Type B pancreatic cell (in vitro differentiated cells): Measurements from ENCODE around the gene RANBP2. TPM values are rescaled to one million over a fixed set of nuclear protein-coding genes. Genes with fewer than 3 reads are reported as not detected.
"Not testable (repeated sequence)": the region's sequence is repeated elsewhere in the genome, so short reads cannot be mapped to it uniquely, and the experiment has no call there.

ENCODE experiments used
- DNase-seq: peaks from one replicate; pipeline ENCODE4 v3.0.0; 2021; ENCODE audit warnings: mixed read lengths; ENCODE audit not compliant: unreplicated experiment; ENCODE audit errors: extremely low spot score
- H3K27ac Mint-ChIP-seq: 2 replicates; pipeline ENCODE4 v1.8.0; 2021; ENCODE audit warnings: mild to moderate bottlenecking, mixed read lengths
- H3K27me3 Mint-ChIP-seq: 2 replicates; pipeline ENCODE4 v1.8.0; 2021; ENCODE audit warnings: mixed read lengths
- H3K36me3 Mint-ChIP-seq: 2 replicates; pipeline ENCODE4 v1.8.0; 2021; ENCODE audit warnings: mixed read lengths
- H3K4me1 Mint-ChIP-seq: one replicate; pipeline ENCODE4 v1.8.0; 2021; ENCODE audit warnings: mixed read lengths; ENCODE audit not compliant: unreplicated experiment
- H3K4me3 Mint-ChIP-seq: 2 replicates; pipeline ENCODE4 v1.8.0; 2021; ENCODE audit warnings: mild to moderate bottlenecking, mixed read lengths
- H3K9me3 Mint-ChIP-seq: 2 replicates; pipeline ENCODE4 v1.8.0; 2021; ENCODE audit warnings: mixed read lengths
- total RNA-seq: library from RNA; stranded (reverse); gene quantifications from 2 replicates; pipeline ENCODE4 v1.2.1, GENCODE V29; 2021; ENCODE audit warnings: low replicate concordance
- TF ChIP-seq, protein P1 (sequence below): fragments of 200-600 bp; sonication (generic); conservative IDR thresholded peaks from 2 replicates; pipeline ENCODE4 v1.5.0; 2021; ENCODE audit warnings: antibody characterized with exemption, mild to moderate bottlenecking

RANBP2 gene
- total RNA-seq, 1 donor from 2014 or later: 80.3 TPM

DNA sequence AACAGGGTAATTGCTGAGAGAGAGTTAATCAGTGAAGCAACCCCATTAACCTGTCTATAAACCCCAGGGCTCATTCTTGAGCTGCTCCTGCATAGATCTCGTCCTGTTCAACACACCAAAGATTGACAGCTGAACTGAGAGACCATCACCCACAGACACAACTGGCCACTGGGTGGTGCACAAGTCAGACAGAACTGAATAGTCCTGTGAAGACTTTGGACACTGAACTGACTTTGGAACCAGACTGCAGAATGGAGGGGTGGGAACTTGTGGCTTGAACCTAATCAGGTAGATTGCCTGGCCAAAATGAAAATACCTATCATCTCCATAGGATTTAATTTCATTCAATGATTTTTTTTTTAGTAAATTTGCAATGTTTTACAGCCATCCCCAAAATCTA is 29.3 kb upstream of the RANBP2 start:
- H3K36me3 Mint-ChIP-seq, H3K9me3 Mint-ChIP-seq, H3K27me3 Mint-ChIP-seq, H3K4me1 Mint-ChIP-seq, H3K4me3 Mint-ChIP-seq, DNase-seq, H3K27ac Mint-ChIP-seq: not testable (repeated sequence)
- TF ChIP-seq, protein P1, sequence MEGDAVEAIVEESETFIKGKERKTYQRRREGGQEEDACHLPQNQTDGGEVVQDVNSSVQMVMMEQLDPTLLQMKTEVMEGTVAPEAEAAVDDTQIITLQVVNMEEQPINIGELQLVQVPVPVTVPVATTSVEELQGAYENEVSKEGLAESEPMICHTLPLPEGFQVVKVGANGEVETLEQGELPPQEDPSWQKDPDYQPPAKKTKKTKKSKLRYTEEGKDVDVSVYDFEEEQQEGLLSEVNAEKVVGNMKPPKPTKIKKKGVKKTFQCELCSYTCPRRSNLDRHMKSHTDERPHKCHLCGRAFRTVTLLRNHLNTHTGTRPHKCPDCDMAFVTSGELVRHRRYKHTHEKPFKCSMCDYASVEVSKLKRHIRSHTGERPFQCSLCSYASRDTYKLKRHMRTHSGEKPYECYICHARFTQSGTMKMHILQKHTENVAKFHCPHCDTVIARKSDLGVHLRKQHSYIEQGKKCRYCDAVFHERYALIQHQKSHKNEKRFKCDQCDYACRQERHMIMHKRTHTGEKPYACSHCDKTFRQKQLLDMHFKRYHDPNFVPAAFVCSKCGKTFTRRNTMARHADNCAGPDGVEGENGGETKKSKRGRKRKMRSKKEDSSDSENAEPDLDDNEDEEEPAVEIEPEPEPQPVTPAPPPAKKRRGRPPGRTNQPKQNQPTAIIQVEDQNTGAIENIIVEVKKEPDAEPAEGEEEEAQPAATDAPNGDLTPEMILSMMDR: peak; percentile 28

DNA sequence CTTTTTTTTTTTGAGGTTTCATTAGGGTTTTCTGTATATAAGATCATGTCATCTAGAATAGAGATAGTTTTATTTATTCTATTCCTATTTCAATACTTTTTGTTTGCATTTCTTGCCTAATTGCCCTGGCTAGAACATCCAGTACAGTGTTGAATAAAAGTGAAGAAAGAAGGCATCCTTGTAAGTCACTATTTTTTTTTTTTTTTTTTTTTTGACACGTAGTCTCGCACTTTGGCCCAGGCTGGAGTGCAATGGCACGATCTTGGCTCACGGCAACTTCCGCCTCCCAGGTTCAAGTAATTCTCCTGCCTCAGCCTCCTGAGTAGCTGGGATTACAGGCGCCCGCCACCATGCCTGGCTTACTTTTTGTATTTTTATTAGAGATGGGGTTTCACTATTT is 27.8 kb upstream of the RANBP2 start:
- Mint-ChIP-seq H3K4me3 (no peak overlapping the region), H3K27ac (no peak overlapping the region), H3K27me3 (no peaks in the 10 kb centered on the region), H3K9me3 (no peaks in the 10 kb centered on the region), H3K36me3 (no peaks in the 10 kb centered on the region), H3K4me1 (no peaks in the 10 kb centered on the region)
- DNase-seq: no peak
- TF ChIP-seq, protein P1: no peak

DNA sequence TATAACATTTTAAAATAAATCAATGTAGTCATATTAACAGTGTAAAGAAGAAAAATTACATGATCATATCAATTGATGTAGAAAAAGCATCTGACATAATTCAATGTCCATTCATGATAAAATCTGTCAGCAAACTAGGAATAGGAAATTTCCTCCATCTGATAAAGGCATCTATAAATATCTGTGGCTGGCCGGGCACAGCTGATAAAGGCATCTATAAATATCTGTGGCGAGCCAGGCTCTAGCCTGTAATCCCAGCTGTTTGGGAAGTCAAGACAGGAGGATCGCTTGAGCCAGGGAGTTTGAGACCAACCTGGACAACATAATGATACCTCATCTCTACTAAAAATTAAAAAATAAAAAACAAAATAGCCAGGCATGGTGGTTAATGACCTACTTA is 18.1 kb upstream of the RANBP2 start:
- DNase-seq: no peak
- Mint-ChIP-seq H3K9me3 (no peaks in the 10 kb centered on the region), H3K4me1 (no peaks in the 10 kb centered on the region), H3K4me3 (no peak overlapping the region), H3K36me3 (no peaks in the 10 kb centered on the region), H3K27ac (no peak overlapping the region), H3K27me3 (no peaks in the 10 kb centered on the region)
- TF ChIP-seq, protein P1: no peak

DNA sequence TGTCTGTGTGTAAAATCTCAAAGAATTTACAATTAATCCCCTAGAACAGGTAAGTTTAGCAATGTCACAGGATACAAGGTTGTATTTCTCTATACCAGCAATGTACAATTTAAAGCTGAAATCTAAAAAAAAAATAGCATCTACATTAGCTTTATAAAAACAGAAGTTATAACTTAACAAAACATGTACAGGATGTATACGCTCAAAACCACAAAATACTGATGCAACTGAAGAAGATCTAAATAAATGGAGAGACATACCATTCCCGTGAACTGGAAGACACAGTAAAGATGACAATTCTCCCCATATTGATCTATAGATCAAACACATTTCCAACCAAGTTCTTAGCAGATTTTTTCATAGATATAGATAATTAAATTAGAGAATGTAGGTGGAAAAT is 17.5 kb upstream of the RANBP2 start:
- TF ChIP-seq, protein P1: no peak
- Mint-ChIP-seq H3K4me1 (no peaks in the 10 kb centered on the region), H3K4me3 (no peak overlapping the region), H3K36me3 (no peaks in the 10 kb centered on the region), H3K27ac (no peak overlapping the region), H3K9me3 (no peaks in the 10 kb centered on the region), H3K27me3 (no peaks in the 10 kb centered on the region)
- DNase-seq: no peak

DNA sequence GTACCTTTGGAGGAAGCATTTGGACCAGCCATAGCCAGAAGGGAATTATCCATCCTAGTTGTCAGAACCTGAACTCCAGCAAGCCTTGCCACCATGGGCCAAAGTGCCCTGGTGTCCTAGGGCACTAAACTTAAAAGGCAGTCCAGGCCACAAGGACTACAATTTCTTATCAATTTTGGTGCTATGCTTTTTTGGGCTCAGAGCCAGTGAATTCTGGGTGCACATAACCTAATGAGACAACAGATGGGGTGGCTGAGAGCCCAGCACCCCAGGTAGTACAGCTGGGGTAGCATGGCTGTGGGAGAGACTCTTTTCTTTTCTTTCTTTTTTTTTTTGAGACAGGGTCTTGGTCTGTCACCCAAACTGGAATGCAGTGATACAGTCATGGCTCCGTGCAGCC is 14.4 kb upstream of the RANBP2 start:
- Mint-ChIP-seq H3K27me3 (no peaks in the 10 kb centered on the region), H3K27ac (no peak overlapping the region), H3K36me3 (no peaks in the 10 kb centered on the region), H3K9me3 (no peaks in the 10 kb centered on the region), H3K4me3 (no peak overlapping the region), H3K4me1 (no peaks in the 10 kb centered on the region)
- TF ChIP-seq, protein P1: no peak
- DNase-seq: no peak

DNA sequence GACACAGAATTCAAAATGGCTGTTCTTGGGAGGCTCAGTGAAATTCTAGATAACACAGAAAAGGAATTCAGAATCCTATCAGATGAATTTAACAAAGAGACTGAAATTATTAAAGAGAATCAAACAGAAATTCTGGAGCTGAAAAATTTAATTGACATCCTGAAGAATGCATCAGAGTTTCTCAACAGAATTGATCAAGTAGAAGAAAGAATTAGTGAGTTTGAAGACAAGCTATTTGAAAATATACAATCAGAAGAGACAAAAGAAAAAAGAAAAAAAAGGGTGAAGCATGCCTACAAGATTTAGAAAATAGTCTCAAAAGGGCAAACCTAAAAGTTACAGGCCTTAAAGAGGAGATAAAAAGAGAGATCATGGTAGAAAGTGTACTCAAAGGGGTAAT is 12.0 kb upstream of the RANBP2 start:
- Mint-ChIP-seq H3K4me3 (no peak overlapping the region), H3K27ac (no peak overlapping the region), H3K27me3 (no peaks in the 10 kb centered on the region), H3K36me3 (no peaks in the 10 kb centered on the region), H3K9me3 (no peaks in the 10 kb centered on the region), H3K4me1 (no peaks in the 10 kb centered on the region)
- TF ChIP-seq, protein P1: no peak
- DNase-seq: no peak

DNA sequence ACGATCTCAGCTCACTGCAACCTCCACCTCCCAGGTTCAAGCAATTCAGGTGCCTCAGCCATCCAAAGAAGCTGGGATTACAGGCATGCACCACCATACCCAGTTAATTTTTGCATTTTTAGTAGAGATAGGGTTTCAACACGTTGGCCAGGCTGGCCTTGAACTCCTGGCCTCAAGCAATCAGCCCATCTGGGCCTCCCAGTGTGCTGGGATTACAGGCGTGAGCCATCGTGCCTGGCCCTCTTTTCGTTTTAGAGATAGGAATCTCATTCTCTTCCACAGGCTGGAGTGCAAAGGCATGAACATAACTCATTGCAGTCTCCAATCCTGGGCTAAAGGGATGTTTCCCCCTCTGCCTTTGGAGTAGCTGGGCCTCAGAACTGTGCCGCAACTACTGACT is 2.3 kb upstream of the RANBP2 start:
- H3K27ac Mint-ChIP-seq, H3K36me3 Mint-ChIP-seq, H3K4me1 Mint-ChIP-seq, H3K27me3 Mint-ChIP-seq, DNase-seq, H3K9me3 Mint-ChIP-seq, H3K4me3 Mint-ChIP-seq: not testable (repeated sequence)

DNA sequence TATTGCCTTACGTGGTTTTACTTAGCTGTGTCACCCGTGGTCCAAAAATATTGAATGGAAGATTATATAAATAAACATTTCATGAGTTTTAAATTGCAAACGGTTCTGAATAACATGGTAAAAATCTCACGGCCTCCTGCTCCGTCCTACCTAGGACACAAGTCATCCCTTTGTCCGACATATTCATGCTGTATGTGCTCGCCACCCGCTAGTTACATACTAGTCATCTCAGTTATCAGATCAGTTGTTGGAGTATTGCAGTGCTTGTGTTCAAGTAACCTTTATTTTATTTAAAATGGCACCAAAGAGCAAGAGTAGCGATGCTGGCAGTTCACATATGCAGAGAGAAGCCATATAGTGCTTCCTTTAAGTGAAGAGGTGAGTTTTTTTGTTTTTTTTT is 6.8 kb downstream of the RANBP2 start:
- Mint-ChIP-seq H3K27ac (peak overlapping the region; percentile 34), H3K4me1 (peaks cover 12% of the 10 kb centered on the region)
- not testable (repeated sequence) for H3K27me3 Mint-ChIP-seq, H3K4me3 Mint-ChIP-seq, H3K36me3 Mint-ChIP-seq, DNase-seq, H3K9me3 Mint-ChIP-seq

DNA sequence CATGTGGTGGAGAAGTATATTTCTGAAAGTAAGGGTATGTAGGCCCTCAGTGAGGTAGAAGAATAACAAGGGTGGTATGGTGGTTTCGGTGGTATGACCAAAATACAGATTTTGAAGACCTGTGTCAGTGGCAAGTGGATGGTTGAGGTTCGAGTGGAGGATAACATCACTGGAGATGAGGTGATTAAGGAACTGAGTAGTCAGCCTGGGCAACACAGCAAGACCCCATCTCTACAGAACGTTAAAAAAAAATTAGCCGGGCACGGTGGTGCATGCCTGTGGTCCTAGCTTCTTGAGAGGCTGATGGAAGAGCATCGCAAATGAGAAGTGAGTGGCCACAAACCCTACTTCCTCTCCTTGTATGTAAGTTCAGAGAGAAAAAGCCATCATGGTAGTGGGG is 15.4 kb downstream of the RANBP2 start:
- H3K9me3 Mint-ChIP-seq, H3K4me3 Mint-ChIP-seq, H3K27me3 Mint-ChIP-seq, H3K4me1 Mint-ChIP-seq, DNase-seq, H3K27ac Mint-ChIP-seq: not testable (repeated sequence)
- peaks cover 14% of the 10 kb centered on the region for H3K36me3 Mint-ChIP-seq
